HCT116 (cell line): ENCODE results near the gene VAV2.

ENCODE experiments used
- ATF3 ChIP-seq: IDR thresholded peaks from 2 replicates; pipeline ENCODE4 v1.6.1; 2012
- CEBPB ChIP-seq: IDR thresholded peaks from 2 replicates; pipeline ENCODE4 v1.6.1; 2012; ENCODE audit warnings: low read depth
- EGR1 ChIP-seq: IDR thresholded peaks from 2 replicates; pipeline ENCODE4 v1.6.1; 2012; ENCODE audit warnings: low read depth
- EZH2 ChIP-seq: fragments of 200-600 bp; sonication (generic); IDR thresholded peaks from 2 replicates; pipeline ENCODE4 v1.6.1; 2017; ENCODE audit warnings: antibody characterized with exemption, mixed run types
- POLR2A ChIP-seq: IDR thresholded peaks from 2 replicates; pipeline ENCODE4 v1.7.0; 2011; ENCODE audit warnings: borderline replicate concordance; ENCODE audit not compliant: insufficient read depth, insufficient read length; ENCODE audit errors: extremely low read depth
- POLR2AphosphoS5 ChIP-seq: IDR thresholded peaks from 2 replicates; pipeline ENCODE4 v1.6.1; 2011; ENCODE audit warnings: mild to moderate bottlenecking, low read depth, low read length, moderate library complexity
- RAD21 ChIP-seq: IDR thresholded peaks from 2 replicates; pipeline ENCODE4 v1.6.1; 2012; ENCODE audit warnings: low read depth, mild to moderate bottlenecking
- ZFX ChIP-seq: fragments of 450-650 bp; IDR thresholded peaks from 2 replicates; pipeline ENCODE4 v1.6.1; 2017
- TF ChIP-seq, protein P1 (sequence below), 3 experiments: fragments of 200-600 bp in 1 of 3; sonication (generic) in 1 of 3; IDR thresholded peaks in 2 of 3; conservative IDR thresholded peaks in 1 of 3; 2 replicates each; pipeline ENCODE4 v1.5.1; 2012 to 2017; ENCODE audit warnings: low read depth in 2 of 3, low read length in 2 of 3, antibody characterized with exemption in 1 of 3, borderline replicate concordance in 1 of 3, control low read depth in 1 of 3, mild to moderate bottlenecking in 1 of 3, mixed read lengths in 1 of 3, mixed run types in 1 of 3, moderate library complexity in 1 of 3; ENCODE audit not compliant: insufficient read depth in 1 of 3

GRCh38 chr9:133780404-133780945, 211.6 kb downstream of the VAV2 start:
- TF ChIP-seq, protein P1, sequence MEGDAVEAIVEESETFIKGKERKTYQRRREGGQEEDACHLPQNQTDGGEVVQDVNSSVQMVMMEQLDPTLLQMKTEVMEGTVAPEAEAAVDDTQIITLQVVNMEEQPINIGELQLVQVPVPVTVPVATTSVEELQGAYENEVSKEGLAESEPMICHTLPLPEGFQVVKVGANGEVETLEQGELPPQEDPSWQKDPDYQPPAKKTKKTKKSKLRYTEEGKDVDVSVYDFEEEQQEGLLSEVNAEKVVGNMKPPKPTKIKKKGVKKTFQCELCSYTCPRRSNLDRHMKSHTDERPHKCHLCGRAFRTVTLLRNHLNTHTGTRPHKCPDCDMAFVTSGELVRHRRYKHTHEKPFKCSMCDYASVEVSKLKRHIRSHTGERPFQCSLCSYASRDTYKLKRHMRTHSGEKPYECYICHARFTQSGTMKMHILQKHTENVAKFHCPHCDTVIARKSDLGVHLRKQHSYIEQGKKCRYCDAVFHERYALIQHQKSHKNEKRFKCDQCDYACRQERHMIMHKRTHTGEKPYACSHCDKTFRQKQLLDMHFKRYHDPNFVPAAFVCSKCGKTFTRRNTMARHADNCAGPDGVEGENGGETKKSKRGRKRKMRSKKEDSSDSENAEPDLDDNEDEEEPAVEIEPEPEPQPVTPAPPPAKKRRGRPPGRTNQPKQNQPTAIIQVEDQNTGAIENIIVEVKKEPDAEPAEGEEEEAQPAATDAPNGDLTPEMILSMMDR (IDR thresholded peaks at IDR 0.05 in 2 of 3, conservative IDR thresholded peaks at IDR 0.05 in 1 of 3; ENCODE audit: borderline replicate concordance in 1 of 3, insufficient read depth in 1 of 3, low read depth in 2 of 3, low read length in 2 of 3) = no peak
- TF ChIP-seq POLR2AphosphoS5 = no peak
- no peak for TF ChIP-seq POLR2A
- no peak for TF ChIP-seq EGR1
- no peak for TF ChIP-seq EZH2
- no peak for TF ChIP-seq ATF3
- TF ChIP-seq RAD21 = no peak
- no peak for TF ChIP-seq CEBPB
- TF ChIP-seq ZFX = no peak
